CD4-positive, alpha-beta T cell treated with Interferon alpha-2 for 1 hour (primary cell): ENCODE data around the gene MAML1.
"Not testable (repeated sequence)": the region's sequence is repeated elsewhere in the genome, so short reads cannot be mapped to it uniquely, and the experiment has no call there.

Experiments used
- DNase-seq, 2 donors: peaks; one replicate each; pipeline ENCODE4 v3.0.0-alpha.2; 2020 to 2022

The MAML1 gene

GRCh38 chr5:179732918-179733771 is 523 bp downstream of the MAML1 start:
- peak in 1 of 2 donors; percentile 10 for DNase-seq

GRCh38 chr5:179733772-179734126 is 1.1 kb downstream of the MAML1 start:
- DNase-seq: no peak

GRCh38 chr5:179734536-179735164 is 2.0 kb downstream of the MAML1 start:
- no peak for DNase-seq

GRCh38 chr5:179738742-179739141 is 6.1 kb downstream of the MAML1 start:
- no peak for DNase-seq

GRCh38 chr5:179744106-179744505 is 11.5 kb downstream of the MAML1 start:
- DNase-seq: not testable (repeated sequence)

GRCh38 chr5:179746872-179747271 is 14.2 kb downstream of the MAML1 start:
- no peak for DNase-seq

- DNase-seq: no peak
These were observed 15.2 kb downstream of the MAML1 start for GRCh38 chr5:179747811-179748210.

- no peak for DNase-seq
These were observed 17.4 kb downstream of the MAML1 start for GRCh38 chr5:179749857-179750508.

GRCh38 chr5:179753971-179754370 is 21.3 kb downstream of the MAML1 start:
- no peak for DNase-seq

- DNase-seq: no peak
These were observed 22.4 kb downstream of the MAML1 start for GRCh38 chr5:179755022-179755421.

GRCh38 chr5:179758955-179759354 is 26.3 kb downstream of the MAML1 start:
- no peak for DNase-seq

GRCh38 chr5:179759581-179760551 is 27.2 kb downstream of the MAML1 start:
- DNase-seq: no peak

- DNase-seq: peak; percentile 9 to 35
These were observed 29.6 kb downstream of the MAML1 start for GRCh38 chr5:179762079-179762780.

GRCh38 chr5:179762781-179763176 is 30.2 kb downstream of the MAML1 start:
- no peak for DNase-seq

- DNase-seq: peak; percentile 55 to 72
These were observed 30.8 kb downstream of the MAML1 start for GRCh38 chr5:179763215-179763945.

GRCh38 chr5:179764056-179764455 is 31.4 kb downstream of the MAML1 start:
- no peak for DNase-seq

- no peak for DNase-seq
These were observed 32.8 kb downstream of the MAML1 start for GRCh38 chr5:179765400-179765799.

GRCh38 chr5:179766021-179766725 is 33.6 kb downstream of the MAML1 start:
- no peak for DNase-seq

GRCh38 chr5:179766726-179767455 is 34.3 kb downstream of the MAML1 start:
- DNase-seq: no peak
